HG03439 (cell line): ENCODE data around the gene ZNF557.
"Not testable (repeated sequence)": the region's sequence is repeated elsewhere in the genome, so short reads cannot be mapped to it uniquely, and the experiment has no call there.

Source experiments
- ATAC-seq: cut with Tn5 transposase; IDR thresholded peaks from one replicate; pipeline ENCODE4 v1.9.1; 2021; ENCODE audit warnings: mild to moderate bottlenecking, moderate library complexity; ENCODE audit not compliant: unreplicated experiment

ZNF557 gene

DNA sequence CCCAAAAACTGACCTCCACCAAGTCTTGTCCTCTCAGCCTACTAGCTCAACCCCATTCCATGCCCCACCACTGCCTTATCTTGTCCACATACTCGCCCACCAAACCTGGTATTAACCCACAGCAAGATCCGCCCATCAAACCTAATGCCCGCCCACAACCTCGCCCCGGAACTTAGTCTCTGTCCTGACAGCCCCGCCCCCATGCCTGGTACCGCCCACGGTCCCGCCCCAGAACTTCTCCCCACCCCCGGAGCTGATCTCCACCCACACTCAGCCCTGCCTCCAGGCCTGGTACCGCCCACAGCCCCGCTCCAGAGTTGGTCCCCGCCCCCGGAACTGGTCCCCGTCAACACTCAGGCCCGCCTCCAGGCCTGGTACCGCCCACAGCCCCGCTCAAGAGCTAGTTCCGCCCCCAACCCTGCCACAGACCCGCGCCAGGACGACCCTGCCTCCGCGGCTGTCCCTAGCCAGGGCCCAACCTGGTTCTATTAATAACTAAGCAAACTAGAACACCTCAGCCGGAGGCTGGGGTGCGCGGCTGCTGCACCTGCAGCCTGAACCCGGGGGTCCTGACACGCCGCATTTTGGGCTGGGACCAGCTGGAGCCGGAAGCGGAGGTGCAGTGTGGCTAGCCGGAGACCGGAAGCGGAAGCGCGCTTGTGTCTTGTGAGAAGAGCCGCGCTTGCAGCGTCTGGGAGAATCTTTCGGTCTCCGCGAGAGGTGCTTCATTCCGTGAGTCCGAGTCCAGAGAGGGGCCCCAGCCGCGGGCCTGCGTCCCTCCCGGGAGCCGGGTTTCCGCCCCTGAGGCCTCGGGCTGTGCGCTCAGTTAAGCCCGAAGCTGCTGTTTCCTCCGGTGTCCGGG is at the start of gene ZNF557:
TSS of gene ZNF557 (plus strand) at position 662 of the 862 bp plus-strand sequence. CDS start 5,372 bp downstream, outside the sequence.
- peak; percentile 92 for ATAC-seq

- ATAC-seq = not testable (repeated sequence)
Measured at GRCh38 chr19:7021331-7021730, 48.2 kb upstream of the ZNF557 start, which contains the start of gene MBD3L2B. Gene MBD3L2B (minus strand): TSS chr19:7021431. CDS start chr19:7021397, 34 bp downstream.

GRCh38 chr19:7028790-7029189 is 40.7 kb upstream of the ZNF557 start:
- ATAC-seq = not testable (repeated sequence)

GRCh38 chr19:7030278-7030677 is 39.2 kb upstream of the ZNF557 start, which contains the start of gene MBD3L5:
Gene MBD3L5 (plus strand): TSS chr19:7030578. CDS start chr19:7030612, 34 bp downstream.
- not testable (repeated sequence) for ATAC-seq

DNA sequence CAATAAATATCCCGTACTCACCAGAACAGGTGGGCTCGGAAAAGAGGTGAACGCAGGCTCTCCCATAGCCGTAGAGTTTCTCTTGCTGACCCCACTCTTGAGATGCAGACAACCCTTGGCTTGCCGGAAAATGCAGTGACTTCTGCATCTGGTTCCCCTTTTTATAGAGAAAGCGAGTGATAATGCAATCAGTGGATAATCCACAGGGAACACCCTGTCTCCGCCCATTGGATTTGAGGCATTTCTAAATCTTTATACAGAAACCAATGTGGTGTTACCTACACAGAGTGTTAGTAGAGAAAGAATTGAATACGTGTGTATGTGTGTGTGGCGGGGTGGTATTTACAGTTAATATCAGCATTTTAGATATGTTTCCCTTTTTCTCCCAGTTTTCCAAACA is 29.4 kb upstream of the ZNF557 start, which contains the start of gene MBD3L4:
TSS of gene MBD3L4 (minus strand) at position 101 of the 400 bp plus-strand sequence. CDS start at position 66, 35 bp downstream.
- not testable (repeated sequence) for ATAC-seq

DNA sequence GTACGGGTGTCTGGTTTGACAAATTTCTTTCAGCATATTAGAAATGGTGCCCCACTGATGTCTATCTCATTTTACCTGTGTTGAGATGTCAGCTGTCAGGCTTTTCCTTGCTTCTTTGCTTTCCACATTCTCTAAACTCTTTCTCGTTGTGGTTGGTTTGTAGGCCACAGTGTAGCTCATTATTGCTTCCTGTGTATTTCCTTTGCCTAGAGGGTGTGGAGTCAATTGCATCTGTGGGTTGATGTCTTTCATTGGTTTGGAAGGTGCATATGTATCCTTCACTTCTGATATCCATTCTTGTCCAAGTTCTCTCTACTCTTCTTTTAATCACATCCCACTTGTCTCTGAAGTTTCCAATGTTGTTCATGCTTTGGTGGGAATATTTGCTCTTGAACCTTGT is 27.9 kb upstream of the ZNF557 start:
- ATAC-seq = not testable (repeated sequence)

- not testable (repeated sequence) for ATAC-seq
Measured at GRCh38 chr19:7049021-7049420, 20.5 kb upstream of the ZNF557 start, which contains the start of gene MBD3L2. Gene MBD3L2 (plus strand): TSS chr19:7049321. CDS start chr19:7049374, 53 bp downstream.

DNA sequence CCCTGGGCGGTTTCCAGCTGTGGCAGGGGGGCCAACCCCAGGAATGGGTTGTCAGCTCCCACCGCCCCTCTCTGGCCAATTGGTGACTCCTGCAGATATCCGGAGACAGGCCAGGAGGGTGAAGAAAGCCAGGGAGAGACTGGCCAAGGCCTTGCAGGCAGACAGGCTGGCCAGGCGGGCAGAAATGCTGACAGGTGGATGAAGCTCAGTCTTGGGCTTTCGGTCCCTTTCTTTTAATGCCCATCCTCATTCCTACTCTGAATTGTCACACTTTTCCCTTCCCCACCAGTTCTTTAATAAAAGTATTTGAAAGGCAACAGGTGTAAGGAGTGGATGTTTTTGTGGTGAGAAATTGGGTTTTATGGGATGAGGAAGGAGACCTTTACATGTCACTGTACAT is 18.1 kb upstream of the ZNF557 start:
- not testable (repeated sequence) for ATAC-seq

DNA sequence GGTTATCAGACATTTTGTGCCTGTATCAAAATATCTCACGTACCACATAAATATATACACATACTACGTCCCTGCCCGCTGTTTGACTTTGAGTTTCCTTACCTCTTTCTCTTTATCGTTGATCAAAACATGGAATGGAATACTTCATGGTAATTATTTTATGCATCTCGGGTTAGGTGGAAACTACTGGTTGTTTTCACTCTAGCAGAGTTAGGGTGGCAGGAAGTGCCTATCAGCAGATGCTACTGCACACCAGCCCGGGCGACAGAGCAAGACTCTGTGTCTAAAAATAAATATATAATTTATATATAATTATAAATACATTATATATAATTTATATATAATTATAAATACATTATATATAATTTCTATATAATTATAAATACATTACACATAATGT is 16.6 kb upstream of the ZNF557 start:
- ATAC-seq = not testable (repeated sequence)

DNA sequence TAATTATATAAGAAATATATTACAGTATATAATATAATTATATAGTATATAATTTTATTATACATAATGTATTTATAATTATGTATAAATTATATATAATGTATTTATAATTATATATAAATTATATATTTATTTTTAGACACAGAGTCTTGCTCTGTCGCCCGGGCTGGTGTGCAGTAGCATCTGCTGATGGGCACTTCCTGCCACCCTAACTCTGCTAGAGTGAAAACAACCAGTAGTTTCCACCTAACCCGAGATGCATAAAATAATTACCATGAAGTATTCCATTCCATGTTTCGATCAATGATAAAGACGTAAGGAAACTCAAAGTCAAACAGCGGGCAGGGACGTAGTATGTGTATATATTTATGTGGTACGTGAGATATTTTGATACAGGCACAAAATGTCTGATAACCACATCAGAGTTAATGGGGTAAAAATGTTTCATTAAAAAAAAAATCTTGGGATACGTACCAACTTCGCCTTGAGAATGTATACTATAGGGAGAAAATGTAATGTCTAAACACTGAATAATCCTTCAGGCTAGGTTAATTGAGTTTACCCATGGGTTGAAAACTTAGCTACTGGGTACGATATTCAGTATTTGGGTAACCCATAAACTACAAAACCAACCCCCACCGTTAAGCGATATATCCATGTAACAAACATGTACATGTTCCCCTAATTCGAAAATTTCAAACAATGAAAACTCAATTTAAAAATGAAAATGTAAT is 14.7 kb upstream of the ZNF557 start:
- ATAC-seq = not testable (repeated sequence)

DNA sequence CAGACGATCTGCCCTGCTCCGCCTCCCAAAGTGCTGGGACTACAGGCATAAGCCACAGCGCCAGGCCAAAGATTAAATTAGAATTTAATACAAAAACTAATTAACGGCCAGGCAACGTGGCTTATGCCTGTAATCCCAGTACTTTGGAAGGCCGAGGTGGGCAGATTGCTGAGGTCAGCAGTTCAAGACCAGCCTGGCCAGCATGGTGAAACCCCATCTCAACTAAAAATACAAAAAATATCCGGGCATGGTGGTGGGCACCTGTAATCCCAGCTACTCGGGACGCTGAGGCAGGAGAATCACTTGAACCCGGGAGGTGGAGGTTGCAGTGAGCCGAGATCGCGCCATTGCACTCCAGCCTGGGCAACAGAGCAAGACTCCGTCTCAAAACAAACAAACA is 13.8 kb upstream of the ZNF557 start:
- ATAC-seq = not testable (repeated sequence)

GRCh38 chr19:7056371-7056770 is 13.1 kb upstream of the ZNF557 start:
- not testable (repeated sequence) for ATAC-seq

GRCh38 chr19:7058576-7058975 is 10.9 kb upstream of the ZNF557 start, which contains the start of gene MBD3L3:
Gene MBD3L3 (minus strand): TSS chr19:7058676. CDS start chr19:7058605, 71 bp downstream.
- not testable (repeated sequence) for ATAC-seq

- ATAC-seq = not testable (repeated sequence)
Measured at GRCh38 chr19:7059977-7060376, 9.5 kb upstream of the ZNF557 start.

DNA sequence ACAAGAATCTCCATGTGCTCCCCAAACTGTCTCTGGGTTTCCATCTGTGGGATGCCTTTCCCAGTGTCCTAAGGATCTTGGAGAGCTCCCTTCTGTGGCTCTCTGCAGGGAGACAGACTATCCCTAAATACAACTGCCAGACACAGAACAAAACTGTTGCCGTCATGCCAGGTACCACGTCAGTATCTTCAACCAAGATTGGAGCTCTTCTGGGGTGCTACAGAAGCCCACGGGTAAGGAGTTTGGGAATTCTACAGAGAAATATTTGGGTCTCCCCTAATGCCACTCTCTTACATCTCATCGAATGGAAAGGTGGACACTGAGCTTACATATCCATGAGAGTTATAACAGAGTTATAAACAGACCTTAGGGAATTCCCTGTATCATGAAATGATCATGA is 6.2 kb upstream of the ZNF557 start:
- ATAC-seq = no peak

GRCh38 chr19:7063764-7064418 is 5.6 kb upstream of the ZNF557 start:
- no peak for ATAC-seq

- ATAC-seq = not testable (repeated sequence)
Measured at GRCh38 chr19:7067122-7067521, 2.4 kb upstream of the ZNF557 start.

DNA sequence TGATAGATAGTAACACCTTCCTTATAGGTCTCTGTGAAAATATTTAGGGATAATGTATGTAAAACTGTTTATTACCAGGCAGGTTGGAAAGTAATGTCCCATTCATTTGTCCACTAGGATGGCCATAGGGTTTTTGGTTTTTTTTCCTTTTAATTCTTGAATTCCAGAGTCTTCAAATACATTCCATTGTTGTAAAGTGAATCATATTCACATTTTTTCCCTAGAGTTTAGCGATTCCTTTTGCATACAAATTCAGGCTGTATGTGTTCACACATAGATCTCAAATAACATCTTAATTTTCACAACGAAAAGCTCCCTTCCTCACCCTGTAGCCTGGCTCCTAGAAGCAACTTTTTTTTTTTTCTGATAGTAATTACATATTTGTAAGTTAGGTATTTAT is 1.8 kb upstream of the ZNF557 start:
- ATAC-seq = no peak

DNA sequence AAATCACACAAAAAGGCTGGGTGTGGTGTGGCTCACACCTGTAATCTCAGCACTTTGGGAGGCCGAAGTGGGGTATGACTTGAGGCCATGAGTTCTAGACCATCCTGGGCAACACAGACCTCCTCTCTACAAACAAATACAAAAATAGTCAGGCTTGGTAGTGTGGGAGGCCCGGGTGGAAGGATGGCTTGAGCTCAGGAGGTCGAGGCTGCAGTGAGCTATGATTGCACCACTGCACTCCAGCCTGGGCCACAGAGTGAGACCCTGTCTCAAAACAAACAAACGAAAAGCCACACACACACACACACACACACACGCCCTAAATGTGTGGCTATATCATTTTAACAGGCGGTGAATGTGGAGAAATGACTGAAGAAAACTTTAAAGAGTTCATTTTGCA is 904 bp upstream of the ZNF557 start:
- ATAC-seq = no peak

- no peak for ATAC-seq
Measured at GRCh38 chr19:7069904-7070226, 362 bp downstream of the ZNF557 start.

DNA sequence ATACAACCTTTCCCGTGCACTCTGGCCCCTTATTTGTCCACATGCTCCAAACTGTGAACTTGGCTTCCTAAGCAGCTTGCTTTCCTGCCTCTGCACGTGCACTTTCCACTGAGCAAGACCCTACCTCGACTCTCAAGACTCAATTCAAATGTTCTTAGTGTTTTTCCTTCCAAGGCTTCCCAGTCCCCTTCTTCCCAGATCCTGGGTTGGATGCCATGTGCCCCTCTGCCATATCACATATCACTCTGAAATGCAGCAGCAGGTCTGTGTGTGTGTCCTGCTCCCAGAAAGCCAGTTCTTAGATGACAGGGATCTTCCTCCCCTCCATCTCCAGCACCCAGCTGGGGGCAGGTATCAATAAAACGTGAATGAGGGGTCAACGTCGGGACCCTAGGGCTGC is 3.0 kb downstream of the ZNF557 start:
- ATAC-seq = no peak
